Nephron progenitor cell (in vitro differentiated cells): ENCODE results near the gene DOC2A.

Source experiments
- DNase-seq: peaks from one replicate; pipeline ENCODE4 v3.0.0; 2021
- H3K27ac Mint-ChIP-seq: 2 replicates; pipeline ENCODE4 v1.8.0; 2021; ENCODE audit warnings: mild to moderate bottlenecking, moderate library complexity, mixed read lengths
- H3K27me3 Mint-ChIP-seq: 2 replicates; pipeline ENCODE4 v1.8.0; 2021; ENCODE audit warnings: mild to moderate bottlenecking, low read depth, mixed read lengths; ENCODE audit not compliant: poor library complexity
- H3K36me3 Mint-ChIP-seq: 2 replicates; pipeline ENCODE4 v1.8.0; 2021; ENCODE audit warnings: low read depth, mixed read lengths
- H3K4me1 Mint-ChIP-seq: 2 replicates; pipeline ENCODE4 v1.8.0; 2021; ENCODE audit warnings: mixed read lengths
- H3K4me3 Mint-ChIP-seq: 2 replicates; pipeline ENCODE4 v1.8.0; 2021; ENCODE audit warnings: mild to moderate bottlenecking, moderate library complexity, mixed read lengths
- H3K9me3 Mint-ChIP-seq: 2 replicates; pipeline ENCODE4 v1.8.0; 2021; ENCODE audit warnings: mild to moderate bottlenecking, moderate library complexity, mixed read lengths
- TF ChIP-seq, protein P1 (sequence below): fragments of 200-600 bp; sonication (generic); IDR thresholded peaks from 2 replicates; pipeline ENCODE4 v1.5.0; 2021; ENCODE audit warnings: antibody characterized with exemption

DOC2A gene

DNA sequence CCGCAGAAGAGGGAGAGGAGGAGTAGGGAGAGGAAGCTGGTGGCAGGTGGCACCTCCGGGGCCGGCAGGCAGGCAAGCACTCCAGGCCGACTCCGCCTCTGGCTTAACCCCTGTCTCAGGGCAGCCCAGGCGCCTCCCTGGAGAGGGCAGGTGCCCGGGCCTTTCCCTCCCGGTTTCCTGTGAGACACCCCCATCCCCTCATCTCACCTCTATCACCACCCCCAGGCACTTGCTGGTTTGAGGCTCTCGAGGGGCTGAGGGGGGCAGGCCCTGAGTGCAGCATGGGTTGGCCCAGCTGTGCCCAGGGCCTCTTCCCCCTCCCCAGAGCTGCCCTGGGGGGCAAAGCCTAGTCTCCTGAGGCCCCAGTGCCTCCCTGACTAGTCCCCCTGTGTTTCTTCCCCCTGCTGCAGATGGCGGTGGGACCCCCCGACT is 6.0 kb downstream of the DOC2A start:
- Mint-ChIP-seq H3K4me1 (no peaks in the 10 kb centered on the region), H3K36me3 (no peaks in the 10 kb centered on the region), H3K9me3 (no peaks in the 10 kb centered on the region), H3K27me3 (peaks cover 20% of the 10 kb centered on the region), H3K4me3 (no peak overlapping the region), H3K27ac (no peak overlapping the region)
- TF ChIP-seq, protein P1, sequence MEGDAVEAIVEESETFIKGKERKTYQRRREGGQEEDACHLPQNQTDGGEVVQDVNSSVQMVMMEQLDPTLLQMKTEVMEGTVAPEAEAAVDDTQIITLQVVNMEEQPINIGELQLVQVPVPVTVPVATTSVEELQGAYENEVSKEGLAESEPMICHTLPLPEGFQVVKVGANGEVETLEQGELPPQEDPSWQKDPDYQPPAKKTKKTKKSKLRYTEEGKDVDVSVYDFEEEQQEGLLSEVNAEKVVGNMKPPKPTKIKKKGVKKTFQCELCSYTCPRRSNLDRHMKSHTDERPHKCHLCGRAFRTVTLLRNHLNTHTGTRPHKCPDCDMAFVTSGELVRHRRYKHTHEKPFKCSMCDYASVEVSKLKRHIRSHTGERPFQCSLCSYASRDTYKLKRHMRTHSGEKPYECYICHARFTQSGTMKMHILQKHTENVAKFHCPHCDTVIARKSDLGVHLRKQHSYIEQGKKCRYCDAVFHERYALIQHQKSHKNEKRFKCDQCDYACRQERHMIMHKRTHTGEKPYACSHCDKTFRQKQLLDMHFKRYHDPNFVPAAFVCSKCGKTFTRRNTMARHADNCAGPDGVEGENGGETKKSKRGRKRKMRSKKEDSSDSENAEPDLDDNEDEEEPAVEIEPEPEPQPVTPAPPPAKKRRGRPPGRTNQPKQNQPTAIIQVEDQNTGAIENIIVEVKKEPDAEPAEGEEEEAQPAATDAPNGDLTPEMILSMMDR: no peak
- DNase-seq: no peak

DNA sequence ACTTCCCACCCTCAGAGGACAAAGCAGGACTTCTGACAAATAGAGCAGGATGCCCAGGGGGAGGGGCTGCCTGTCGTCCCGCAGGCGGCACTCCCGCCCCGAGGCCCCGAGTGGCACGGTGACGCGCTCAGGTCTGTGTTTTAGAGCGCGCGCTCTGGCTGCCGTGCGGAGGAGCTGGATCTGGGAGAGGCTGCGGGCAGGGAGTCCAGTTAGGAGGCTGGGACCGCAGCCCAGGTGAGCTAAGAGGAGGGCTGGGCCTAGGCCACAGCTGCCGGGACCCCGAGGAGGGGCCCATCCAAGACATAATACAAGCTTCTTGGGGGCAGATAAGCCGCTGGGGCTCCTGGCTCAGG is 6.4 kb downstream of the DOC2A start:
- peaks cover 16% of the 10 kb centered on the region for H3K27me3 Mint-ChIP-seq
- H3K4me3 Mint-ChIP-seq: no peak overlapping the region
- H3K27ac Mint-ChIP-seq: no peak overlapping the region
- no peaks in the 10 kb centered on the region for H3K9me3 Mint-ChIP-seq
- H3K36me3 Mint-ChIP-seq: no peaks in the 10 kb centered on the region
- no peak for DNase-seq
- no peaks in the 10 kb centered on the region for H3K4me1 Mint-ChIP-seq
- TF ChIP-seq, protein P1: no peak

DNA sequence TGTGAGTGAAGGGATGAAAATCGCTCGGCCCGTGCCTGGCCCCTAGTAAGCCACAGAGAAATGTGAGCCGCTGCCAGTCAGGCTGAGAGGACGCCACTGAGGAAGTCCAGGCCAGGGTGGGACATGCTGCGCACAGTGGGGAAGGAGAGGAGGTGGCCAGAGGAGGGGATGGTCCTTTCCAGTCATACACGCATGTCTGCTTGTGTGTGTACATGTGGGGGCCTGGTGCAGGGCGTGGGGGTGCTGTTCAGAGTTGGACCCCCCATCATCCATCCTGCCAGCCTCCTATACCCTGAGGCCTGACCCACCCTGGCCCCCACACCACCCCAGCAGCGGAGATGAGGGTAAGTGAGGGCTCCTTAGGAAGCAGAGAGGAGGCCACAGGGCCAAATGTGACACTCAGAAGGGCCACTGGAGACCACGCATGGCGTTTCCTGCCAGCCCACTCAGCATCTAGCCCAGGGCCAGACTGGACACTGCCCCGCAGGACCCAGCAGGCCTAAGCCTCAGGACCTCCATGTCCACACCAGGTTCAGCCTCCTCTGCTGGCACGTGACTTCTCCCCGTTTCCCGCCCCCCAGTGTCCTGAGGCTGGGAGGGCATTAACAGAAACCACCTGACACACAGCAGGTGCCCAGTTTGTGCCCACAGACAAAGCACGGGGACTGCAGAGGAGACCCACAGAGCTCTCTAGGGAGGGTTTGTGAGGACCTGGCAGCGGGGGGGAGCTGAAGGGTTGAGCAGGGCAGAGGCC is 7.0 kb downstream of the DOC2A start:
- H3K27me3 Mint-ChIP-seq: peaks cover 11% of the 10 kb centered on the region
- no peak overlapping the region for H3K4me3 Mint-ChIP-seq
- no peak overlapping the region for H3K27ac Mint-ChIP-seq

DNA sequence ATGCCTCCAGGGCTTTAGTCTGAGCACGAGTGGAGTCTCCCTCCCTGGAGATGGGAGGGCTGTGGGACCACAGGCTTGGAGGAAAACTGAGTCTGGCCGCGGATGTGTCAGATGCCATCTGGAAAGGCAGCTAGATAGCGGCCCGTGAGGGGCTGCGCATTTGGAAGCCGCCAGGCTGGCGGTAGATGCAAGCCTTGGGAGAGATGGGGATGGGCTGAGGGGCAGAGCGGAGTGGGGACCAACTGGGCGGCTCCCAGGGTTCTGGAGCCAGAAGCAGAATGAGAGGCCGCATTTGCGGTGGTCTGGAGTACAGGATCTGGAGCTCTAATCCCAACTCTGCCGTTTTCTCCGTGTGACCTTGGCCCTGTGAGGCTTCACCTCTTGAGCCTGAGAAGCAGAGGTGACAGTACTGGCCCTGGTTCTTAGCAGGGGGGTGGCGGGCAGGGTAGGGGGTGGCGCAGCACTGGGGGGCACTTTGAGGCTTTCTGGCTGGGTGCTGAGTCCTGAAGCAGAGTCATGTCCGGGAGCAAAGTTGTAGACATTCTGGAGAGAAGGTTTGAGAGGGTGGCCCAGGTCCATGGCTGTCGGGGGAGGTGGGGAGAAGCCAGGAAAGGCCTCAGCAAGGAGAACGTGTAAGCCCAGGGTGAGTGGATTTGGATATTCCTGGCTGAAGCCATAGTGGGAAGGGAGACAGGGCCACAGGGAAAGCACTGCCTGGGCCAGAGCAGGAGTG is 8.0 kb downstream of the DOC2A start:
- H3K4me1 Mint-ChIP-seq: no peaks in the 10 kb centered on the region
- H3K9me3 Mint-ChIP-seq: no peaks in the 10 kb centered on the region
- H3K27me3 Mint-ChIP-seq: no peaks in the 10 kb centered on the region
- H3K36me3 Mint-ChIP-seq: peaks cover 9% of the 10 kb centered on the region
- H3K4me3 Mint-ChIP-seq: no peak overlapping the region
- TF ChIP-seq, protein P1: no peak
- DNase-seq: no peak
- H3K27ac Mint-ChIP-seq: no peak overlapping the region

More for the DNA sequence above, 7.0 kb downstream of the DOC2A start:
- no peak for DNase-seq
- Mint-ChIP-seq H3K36me3 (no peaks in the 10 kb centered on the region), H3K4me1 (no peaks in the 10 kb centered on the region), H3K9me3 (no peaks in the 10 kb centered on the region)
- TF ChIP-seq, protein P1: no peak

DNA sequence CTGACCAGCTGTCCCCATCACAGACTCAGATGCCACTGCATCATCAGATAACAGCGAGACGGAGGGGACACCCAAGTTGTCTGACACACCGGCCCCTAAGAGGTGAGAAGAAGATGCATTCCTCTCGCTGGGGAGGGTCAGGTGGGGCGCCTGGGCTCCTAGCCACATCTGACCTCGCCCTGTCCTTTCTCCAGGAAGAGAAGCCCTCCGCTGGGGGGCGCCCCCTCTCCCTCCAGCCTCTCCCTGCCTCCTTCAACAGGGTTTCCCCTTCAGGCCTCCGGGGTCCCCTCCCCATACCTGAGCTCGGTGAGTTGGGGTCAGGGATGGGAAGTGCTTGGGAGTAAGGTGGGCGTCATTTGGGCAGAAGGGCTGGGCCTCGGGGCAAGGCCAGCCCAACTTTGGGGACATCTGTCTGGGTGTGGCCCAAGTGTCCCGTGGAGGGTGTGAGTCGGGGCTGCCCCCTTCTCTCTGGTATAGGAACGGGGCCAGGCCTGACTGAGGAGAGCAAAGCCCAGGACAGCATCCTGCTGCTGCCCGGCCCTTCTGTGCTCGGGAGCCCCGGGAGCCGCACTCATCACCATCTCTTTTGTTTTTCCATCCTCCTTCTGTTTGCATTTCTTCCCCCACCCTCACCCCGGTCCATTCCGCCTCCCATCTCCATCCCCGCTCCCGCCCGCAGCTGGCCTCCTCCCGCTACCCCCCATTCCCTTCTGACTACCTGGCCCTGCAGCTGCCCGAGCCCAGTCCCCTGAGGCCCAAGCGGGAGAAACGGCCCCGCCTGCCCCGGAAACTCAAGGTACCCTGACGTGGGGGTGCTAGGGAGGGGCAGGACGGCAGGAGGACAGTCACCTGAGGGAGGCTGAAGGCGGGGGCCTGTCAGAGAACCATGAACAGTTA is 9.8 kb downstream of the DOC2A start:
- H3K36me3 Mint-ChIP-seq: peaks cover 11% of the 10 kb centered on the region

More for the DNA sequence above, 9.8 kb downstream of the DOC2A start:
- DNase-seq: no peak
- Mint-ChIP-seq H3K9me3 (no peaks in the 10 kb centered on the region), H3K27me3 (peaks cover 3% of the 10 kb centered on the region), H3K4me3 (no peak overlapping the region), H3K27ac (no peak overlapping the region), H3K4me1 (peaks cover 11% of the 10 kb centered on the region)
- TF ChIP-seq, protein P1: no peak
